MCF 10A (cell line): ENCODE results near the gene TMEM220. TPM values are rescaled to one million over a fixed set of nuclear protein-coding genes. Genes with fewer than 3 reads are reported as not detected.

ENCODE experiments used
- BruUV-seq: library from RNA; stranded (reverse); fragments of 400-500 nt; replicated peaks from 2 replicates; lab custom pipeline; 2021; lab: Mats Ljungman, UMichigan
- CTCF ChIA-PET: fragments of 300-600 bp; sonication (Branson Sonifier 250); formaldehyde crosslinking; extraction: SDS; loops from one replicate; lab custom pipeline; 2021; ENCODE audit warnings: antibody characterized with exemption, inconsistent platforms; lab: Yijun Ruan, JAX
- POLR2A ChIA-PET: fragments of 300-600, 350-650 bp; sonication (Branson Sonifier 250); formaldehyde crosslinking; extraction: SDS; loops from one replicate; lab custom pipeline; 2020; ENCODE audit warnings: antibody characterized with exemption, inconsistent platforms; lab: Yijun Ruan, JAX
- DNase-seq: peaks from one replicate; pipeline ENCODE4 v3.0.0-alpha.2; 2018; ENCODE audit not compliant: unreplicated experiment
- H3K27ac Mint-ChIP-seq: one replicate; pipeline ENCODE4 v1.8.0; 2022; ENCODE audit warnings: mild to moderate bottlenecking, low read depth, mixed read lengths; ENCODE audit not compliant: unreplicated experiment
- H3K27me3 Mint-ChIP-seq: one replicate; pipeline ENCODE4 v1.8.0; 2022; ENCODE audit warnings: mixed read lengths; ENCODE audit not compliant: insufficient read depth, unreplicated experiment
- H3K36me3 Mint-ChIP-seq: one replicate; pipeline ENCODE4 v1.8.0; 2022; ENCODE audit warnings: mild to moderate bottlenecking, moderate library complexity, mixed read lengths; ENCODE audit not compliant: insufficient read depth, unreplicated experiment
- H3K4me1 Mint-ChIP-seq: one replicate; pipeline ENCODE4 v1.8.0; 2022; ENCODE audit warnings: mixed read lengths; ENCODE audit not compliant: insufficient read depth, unreplicated experiment
- H3K4me3 Mint-ChIP-seq: one replicate; pipeline ENCODE4 v1.8.0; 2022; ENCODE audit warnings: mild to moderate bottlenecking, moderate library complexity, mixed read lengths; ENCODE audit not compliant: unreplicated experiment
- H3K9me3 Mint-ChIP-seq: one replicate; pipeline ENCODE4 v1.8.0; 2022; ENCODE audit warnings: mixed read lengths; ENCODE audit not compliant: unreplicated experiment
- CTCF ChIP-seq: fragments of 200-600 bp; IDR thresholded peaks from one replicate; pipeline ENCODE4 v1.8.0; 2022; ENCODE audit warnings: antibody characterized with exemption, mild to moderate bottlenecking; ENCODE audit not compliant: unreplicated experiment
- intact Hi-C: fragments of 100-400 bp; cut with micrococcal nuclease; formaldehyde crosslinking; loops from 2 replicates; pipeline ENCODE4 v1.14.1; 2022
- total RNA-seq: library from RNA; stranded (reverse); gene quantifications from 2 replicates; pipeline ENCODE4 v1.2.3, GENCODE V29; 2022

Gene TMEM220
- total RNA-seq, 1 experiment from 2014 or later: 1.1 TPM

GRCh38 chr17:10738521-10739258 lies 8.9 kb upstream of the TMEM220 start:
- H3K9me3 Mint-ChIP-seq: no peaks in the 10 kb centered on the region
- intact Hi-C loops: loop anchor here (5.0 to 10.0 kb wide), 2 partner anchors 404 to 1246 kb away; no protein-coding TSS in a partner anchor
- BruUV-seq: no TSS peak
- H3K27me3 Mint-ChIP-seq: peaks cover 86% of the 10 kb centered on the region
- H3K4me1 Mint-ChIP-seq: peaks cover 5% of the 10 kb centered on the region
- H3K4me3 Mint-ChIP-seq: no peak overlapping the region
- DNase-seq: no peak
- no peak for TF ChIP-seq CTCF
- H3K27ac Mint-ChIP-seq: no peak overlapping the region
- H3K36me3 Mint-ChIP-seq: no peaks in the 10 kb centered on the region
- ChIA-PET CTCF (interaction anchor here (0.6 to 2.6 kb wide), 5 partner anchors 10 to 1200 kb away, joined by 3 to 29 read pairs (median 9); no protein-coding TSS in a partner anchor), POLR2A (interaction anchor here (0.7 kb wide), 1 partner anchor 1259 kb away, joined by 4 read pairs; the partner anchor contains the start of gene ZNF18)

- no TSS peak for BruUV-seq
- no peak for TF ChIP-seq CTCF
- DNase-seq: no peak
- H3K27ac Mint-ChIP-seq: no peak overlapping the region
- ChIA-PET CTCF (interaction anchor here (0.5 to 3.3 kb wide), 51 partner anchors 10 to 1474 kb away, joined by 3 to 90 read pairs (median 5); partner anchors contain the start of gene PIRT), POLR2A (no interaction called here)
- H3K27me3 Mint-ChIP-seq: peaks cover 76% of the 10 kb centered on the region
- H3K4me3 Mint-ChIP-seq: no peak overlapping the region
- peaks cover 5% of the 10 kb centered on the region for H3K4me1 Mint-ChIP-seq
- intact Hi-C loops: loop anchor here (1.0 to 10.0 kb wide), 4 partner anchors 108 to 1247 kb away; no protein-coding TSS in a partner anchor
- H3K36me3 Mint-ChIP-seq: no peaks in the 10 kb centered on the region
- no peaks in the 10 kb centered on the region for H3K9me3 Mint-ChIP-seq
Observed at GRCh38 chr17:10737736-10738135, 7.9 kb upstream of the TMEM220 start.

DNA sequence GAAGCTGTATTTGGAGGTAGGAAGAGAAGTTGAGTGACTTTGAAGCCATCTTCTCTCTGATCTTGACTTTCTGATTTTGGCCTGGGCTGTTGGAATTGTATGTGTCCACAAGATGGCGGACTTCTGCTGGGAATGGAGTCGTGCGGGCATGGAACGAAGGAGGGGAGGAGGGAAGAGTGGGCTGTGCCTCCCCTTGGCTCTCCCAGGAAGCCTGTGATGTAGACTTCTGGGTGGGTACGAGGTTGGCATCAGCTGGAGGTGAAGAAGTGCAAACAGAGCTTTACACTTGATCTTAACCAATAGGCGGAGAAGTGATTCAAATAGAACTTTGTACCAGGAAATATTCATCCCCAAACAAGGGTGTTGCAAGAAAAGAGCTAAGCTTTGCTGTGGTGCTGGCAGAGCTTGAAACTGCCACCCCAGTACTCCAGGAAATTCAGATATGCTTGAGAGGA lies 7.4 kb upstream of the TMEM220 start:
- BruUV-seq: no TSS peak

More for the DNA sequence above, 7.4 kb upstream of the TMEM220 start:
- ChIA-PET POLR2A (interaction anchor here (0.5 kb wide), 1 partner anchor 87 kb away, joined by 3 read pairs; no protein-coding TSS in a partner anchor), CTCF (interaction anchor here (0.5 to 3.3 kb wide), 72 partner anchors 8 to 1474 kb away, joined by 3 to 90 read pairs (median 4); partner anchors contain the start of gene PIRT)
- no peak overlapping the region for H3K4me3 Mint-ChIP-seq
- H3K4me1 Mint-ChIP-seq: peaks cover 5% of the 10 kb centered on the region
- DNase-seq: peak; percentile 65
- H3K36me3 Mint-ChIP-seq: no peaks in the 10 kb centered on the region
- no peak overlapping the region for H3K27ac Mint-ChIP-seq
- no peaks in the 10 kb centered on the region for H3K9me3 Mint-ChIP-seq
- peak; percentile 81 for TF ChIP-seq CTCF
- H3K27me3 Mint-ChIP-seq: peaks cover 72% of the 10 kb centered on the region
- intact Hi-C loops: loop anchor here (1.0 to 10.0 kb wide), 4 partner anchors 108 to 1248 kb away; no protein-coding TSS in a partner anchor
